ENCODE results near the gene CES5A.
"Not testable (repeated sequence)": the region's sequence is repeated elsewhere in the genome, so short reads cannot be mapped to it uniquely, and the experiment has no call there.

Gene CES5A

GRCh38 chr16:55829232-55829631, 45.9 kb downstream of the CES5A start:
- H4K8ac ChIP-seq (ENCODE audit: low read depth, low read length); H3K23ac ChIP-seq (ENCODE audit: low read depth, low read length, poor library complexity); H3K9ac ChIP-seq (ENCODE audit: low read depth, low read length, poor library complexity); DNase-seq (ENCODE audit: low spot score); H3K4me3 ChIP-seq (ENCODE audit: low read length in 2 of 2); H3K79me1 ChIP-seq (ENCODE audit: low read depth, low read length); H2BK15ac ChIP-seq (ENCODE audit: low read length); H2BK120ac ChIP-seq (ENCODE audit: low read depth, low read length); H3K18ac ChIP-seq (ENCODE audit: low read length); H2BK5ac ChIP-seq (ENCODE audit: low read length); H3K4ac ChIP-seq (ENCODE audit: low read length); H3K27ac ChIP-seq (replicated peaks; ENCODE audit: low read length); H4K91ac ChIP-seq (ENCODE audit: low read depth, low read length, poor library complexity); H2AK5ac ChIP-seq (ENCODE audit: low read depth, low read length); H3K9me3 ChIP-seq (replicated peaks in 1 of 2; ENCODE audit: control insufficient read depth in 2 of 2, insufficient read depth in 1 of 2, low read depth in 1 of 2, low read length in 2 of 2); H2AFZ ChIP-seq (ENCODE audit: low read length); H3K4me2 ChIP-seq (ENCODE audit: insufficient read depth, low read length, poor library complexity, severe bottlenecking); H3K4me1 ChIP-seq (ENCODE audit: control insufficient read depth in 2 of 2, insufficient read depth in 1 of 2, low read depth in 1 of 2, low read length in 2 of 2); H2BK12ac ChIP-seq (ENCODE audit: low read length); H3K27me3 ChIP-seq (ENCODE audit: control insufficient read depth in 3 of 3, insufficient read depth in 3 of 3, low read depth in 1 of 3, low read length in 3 of 3); H3K14ac ChIP-seq (ENCODE audit: low read length); H3K36me3 ChIP-seq (replicated peaks in 1 of 2; ENCODE audit: control insufficient read depth in 2 of 2, insufficient read depth in 2 of 2, low read length in 2 of 2): not testable (repeated sequence)
- WGBS, 2 donors (ENCODE audit: extremely low coverage in 2 of 2, insufficient read length in 2 of 2, insufficient replicate concordance in 1 of 2), result no CpG with 5 or more reads among the region's 3 CpGs

- H3K4me1 ChIP-seq (ENCODE audit: control insufficient read depth in 2 of 2, insufficient read depth in 1 of 2, low read depth in 1 of 2, low read length in 2 of 2), result peaks cover 0 to 3% of the 10 kb centered on the region in 2 donors
- H3K14ac ChIP-seq (ENCODE audit: low read length), result no peak overlapping the region
- no peaks in the 10 kb centered on the region for H3K36me3 ChIP-seq (replicated peaks in 1 of 2; ENCODE audit: control insufficient read depth in 2 of 2, insufficient read depth in 2 of 2, low read length in 2 of 2)
- no peaks in the 10 kb centered on the region for H3K79me1 ChIP-seq (ENCODE audit: low read depth, low read length)
- H3K18ac ChIP-seq (ENCODE audit: low read length), result no peak overlapping the region
- WGBS, 2 donors (ENCODE audit: extremely low coverage in 2 of 2, insufficient read length in 2 of 2, insufficient replicate concordance in 1 of 2), result no CpG with 5 or more reads among the region's 10 CpGs
- H3K27me3 ChIP-seq (ENCODE audit: control insufficient read depth in 3 of 3, insufficient read depth in 3 of 3, low read depth in 1 of 3, low read length in 3 of 3), result no peaks in the 10 kb centered on the region
- no peak overlapping the region for H2AK5ac ChIP-seq (ENCODE audit: low read depth, low read length)
- H3K23ac ChIP-seq (ENCODE audit: low read depth, low read length, poor library complexity), result no peak overlapping the region
- no peak overlapping the region for H3K4ac ChIP-seq (ENCODE audit: low read length)
- no peak overlapping the region for H4K91ac ChIP-seq (ENCODE audit: low read depth, low read length, poor library complexity)
- H2BK120ac ChIP-seq (ENCODE audit: low read depth, low read length), result no peak overlapping the region
- no peak overlapping the region for H2BK5ac ChIP-seq (ENCODE audit: low read length)
- DNase-seq (ENCODE audit: low spot score), result no peak
- H4K8ac ChIP-seq (ENCODE audit: low read depth, low read length), result no peak overlapping the region
- no peak overlapping the region for H2AFZ ChIP-seq (ENCODE audit: low read length)
- no peak overlapping the region for H2BK15ac ChIP-seq (ENCODE audit: low read length)
- no peak overlapping the region for H3K27ac ChIP-seq (replicated peaks; ENCODE audit: low read length)
- no peak overlapping the region for H2BK12ac ChIP-seq (ENCODE audit: low read length)
- H3K9me3 ChIP-seq (replicated peaks in 1 of 2; ENCODE audit: control insufficient read depth in 2 of 2, insufficient read depth in 1 of 2, low read depth in 1 of 2, low read length in 2 of 2), result no peaks in the 10 kb centered on the region
- no peak overlapping the region for H3K9ac ChIP-seq (ENCODE audit: low read depth, low read length, poor library complexity)
- no peak overlapping the region for H3K4me3 ChIP-seq (ENCODE audit: low read length in 2 of 2)
- no peak overlapping the region for H3K4me2 ChIP-seq (ENCODE audit: insufficient read depth, low read length, poor library complexity, severe bottlenecking)
These were observed 46.5 kb downstream of the CES5A start for GRCh38 chr16:55828680-55829079.

DNA sequence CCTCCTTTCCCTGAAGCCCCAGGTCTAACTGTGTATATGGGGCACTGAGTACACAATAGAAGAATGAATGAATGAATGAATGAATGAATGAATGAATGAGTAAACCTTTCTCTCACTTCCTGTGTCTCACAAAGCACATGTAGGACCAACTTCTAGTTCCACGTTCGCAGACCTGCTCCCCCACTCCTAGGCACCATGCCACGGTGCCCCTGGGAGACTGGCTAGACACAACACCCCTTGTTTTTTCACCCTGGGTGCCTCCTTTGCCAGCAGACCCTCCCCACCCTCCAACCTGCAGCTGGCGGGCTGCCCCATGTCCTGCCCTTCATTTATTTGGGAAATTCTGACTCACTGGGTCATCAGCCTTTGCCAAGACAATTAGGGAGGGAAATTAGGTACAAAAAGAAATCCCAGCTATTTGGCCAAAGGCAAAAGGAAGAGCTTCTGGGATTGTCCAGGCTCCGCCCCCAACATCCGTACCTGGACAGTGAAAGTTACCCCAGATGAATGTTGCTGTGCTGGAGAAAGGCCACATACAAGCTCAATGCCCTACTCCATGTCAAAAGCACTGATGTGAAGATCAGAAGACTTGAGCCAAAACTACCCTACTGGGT, 50.0 kb downstream of the CES5A start:
- H3K9me3 ChIP-seq (replicated peaks in 1 of 2; ENCODE audit: control insufficient read depth in 2 of 2, insufficient read depth in 1 of 2, low read depth in 1 of 2, low read length in 2 of 2), result no peaks in the 10 kb centered on the region
- no peak overlapping the region for H3K14ac ChIP-seq (ENCODE audit: low read length)
- H3K4me1 ChIP-seq (ENCODE audit: control insufficient read depth in 2 of 2, insufficient read depth in 1 of 2, low read depth in 1 of 2, low read length in 2 of 2), result no peaks in the 10 kb centered on the region
- no peak overlapping the region for H3K27ac ChIP-seq (replicated peaks; ENCODE audit: low read length)
- no peak for DNase-seq (ENCODE audit: low spot score)
- H3K9ac ChIP-seq (ENCODE audit: low read depth, low read length, poor library complexity), result no peak overlapping the region
- H3K27me3 ChIP-seq (ENCODE audit: control insufficient read depth in 3 of 3, insufficient read depth in 3 of 3, low read depth in 1 of 3, low read length in 3 of 3), result no peaks in the 10 kb centered on the region
- H3K4me3 ChIP-seq (ENCODE audit: low read length in 2 of 2), result no peak overlapping the region
- no peak overlapping the region for H3K4ac ChIP-seq (ENCODE audit: low read length)
- H3K18ac ChIP-seq (ENCODE audit: low read length), result no peak overlapping the region
- no peaks in the 10 kb centered on the region for H3K36me3 ChIP-seq (replicated peaks in 1 of 2; ENCODE audit: control insufficient read depth in 2 of 2, insufficient read depth in 2 of 2, low read length in 2 of 2)
- no peak overlapping the region for H4K91ac ChIP-seq (ENCODE audit: low read depth, low read length, poor library complexity)
- H2BK5ac ChIP-seq (ENCODE audit: low read length), result no peak overlapping the region
- H2BK120ac ChIP-seq (ENCODE audit: low read depth, low read length), result no peak overlapping the region
- H3K23ac ChIP-seq (ENCODE audit: low read depth, low read length, poor library complexity), result no peak overlapping the region
- H2BK12ac ChIP-seq (ENCODE audit: low read length), result no peak overlapping the region
- no peak overlapping the region for H4K8ac ChIP-seq (ENCODE audit: low read depth, low read length)
- no CpG with 5 or more reads among the region's 6 CpGs for WGBS, 2 donors (ENCODE audit: extremely low coverage in 2 of 2, insufficient read length in 2 of 2, insufficient replicate concordance in 1 of 2)
- no peak overlapping the region for H2AFZ ChIP-seq (ENCODE audit: low read length)
- no peak overlapping the region for H3K4me2 ChIP-seq (ENCODE audit: insufficient read depth, low read length, poor library complexity, severe bottlenecking)
- no peak overlapping the region for H2AK5ac ChIP-seq (ENCODE audit: low read depth, low read length)
- H2BK15ac ChIP-seq (ENCODE audit: low read length), result no peak overlapping the region
- no peaks in the 10 kb centered on the region for H3K79me1 ChIP-seq (ENCODE audit: low read depth, low read length)

- no peaks in the 10 kb centered on the region for H3K4me1 ChIP-seq (ENCODE audit: control insufficient read depth in 2 of 2, insufficient read depth in 1 of 2, low read depth in 1 of 2, low read length in 2 of 2)
- no peak overlapping the region for H2BK5ac ChIP-seq (ENCODE audit: low read length)
- H3K14ac ChIP-seq (ENCODE audit: low read length), result no peak overlapping the region
- H3K18ac ChIP-seq (ENCODE audit: low read length), result no peak overlapping the region
- no peak overlapping the region for H3K4me2 ChIP-seq (ENCODE audit: insufficient read depth, low read length, poor library complexity, severe bottlenecking)
- no peak overlapping the region for H2BK15ac ChIP-seq (ENCODE audit: low read length)
- no peak overlapping the region for H3K4me3 ChIP-seq (ENCODE audit: low read length in 2 of 2)
- no peak overlapping the region for H3K4ac ChIP-seq (ENCODE audit: low read length)
- no peaks in the 10 kb centered on the region for H3K79me1 ChIP-seq (ENCODE audit: low read depth, low read length)
- no peaks in the 10 kb centered on the region for H3K9me3 ChIP-seq (replicated peaks in 1 of 2; ENCODE audit: control insufficient read depth in 2 of 2, insufficient read depth in 1 of 2, low read depth in 1 of 2, low read length in 2 of 2)
- DNase-seq (ENCODE audit: low spot score), result no peak
- no peak overlapping the region for H2BK12ac ChIP-seq (ENCODE audit: low read length)
- H2AK5ac ChIP-seq (ENCODE audit: low read depth, low read length), result no peak overlapping the region
- no peak overlapping the region for H3K23ac ChIP-seq (ENCODE audit: low read depth, low read length, poor library complexity)
- H3K36me3 ChIP-seq (replicated peaks in 1 of 2; ENCODE audit: control insufficient read depth in 2 of 2, insufficient read depth in 2 of 2, low read length in 2 of 2), result no peaks in the 10 kb centered on the region
- no peak overlapping the region for H2AFZ ChIP-seq (ENCODE audit: low read length)
- H3K27ac ChIP-seq (replicated peaks; ENCODE audit: low read length), result no peak overlapping the region
- no peak overlapping the region for H4K91ac ChIP-seq (ENCODE audit: low read depth, low read length, poor library complexity)
- no CpG with 5 or more reads among the region's 4 CpGs for WGBS, 2 donors (ENCODE audit: extremely low coverage in 2 of 2, insufficient read length in 2 of 2, insufficient replicate concordance in 1 of 2)
- no peak overlapping the region for H4K8ac ChIP-seq (ENCODE audit: low read depth, low read length)
- no peaks in the 10 kb centered on the region for H3K27me3 ChIP-seq (ENCODE audit: control insufficient read depth in 3 of 3, insufficient read depth in 3 of 3, low read depth in 1 of 3, low read length in 3 of 3)
- no peak overlapping the region for H3K9ac ChIP-seq (ENCODE audit: low read depth, low read length, poor library complexity)
- no peak overlapping the region for H2BK120ac ChIP-seq (ENCODE audit: low read depth, low read length)
These were observed 50.6 kb downstream of the CES5A start for GRCh38 chr16:55824473-55825000.

All from neuronal stem cell (in vitro differentiated cells).